GM18951 (cell line): ENCODE results near the gene CDK5RAP1.

Experiments used
- POLR2A ChIP-seq: IDR thresholded peaks from 4 replicates; pipeline ENCODE4 v1.6.1; 2011; ENCODE audit warnings: mild to moderate bottlenecking; ENCODE audit not compliant: insufficient read length, insufficient read depth; ENCODE audit errors: extremely low read depth
- in situ Hi-C: fragments of 300-500 bp; cut with MboI; formaldehyde crosslinking; loops from one replicate; pipeline ENCODE4 v1.12.0; 2022; ENCODE audit warnings: low sequenced_read_pairs, mixed read lengths, inconsistent platforms; ENCODE audit not compliant: unreplicated experiment

Gene CDK5RAP1

GRCh38 chr20:33388268-33388667, 13.1 kb downstream of the CDK5RAP1 start:
- no peak for TF ChIP-seq POLR2A
- in situ Hi-C loops, result no loop called here

GRCh38 chr20:33387177-33387576, 14.1 kb downstream of the CDK5RAP1 start:
- in situ Hi-C loops, result no loop called here
- no peak for TF ChIP-seq POLR2A

GRCh38 chr20:33386673-33387072, 14.6 kb downstream of the CDK5RAP1 start:
- no peak for TF ChIP-seq POLR2A
- in situ Hi-C loops, result no loop called here

- no peak for TF ChIP-seq POLR2A
- in situ Hi-C loops, result no loop called here
Measured at GRCh38 chr20:33377366-33377765, 24.0 kb downstream of the CDK5RAP1 start.

GRCh38 chr20:33373735-33374605, 27.3 kb downstream of the CDK5RAP1 start:
- in situ Hi-C loops, result no loop called here
- no peak for TF ChIP-seq POLR2A

GRCh38 chr20:33372993-33373441, 28.3 kb downstream of the CDK5RAP1 start:
- in situ Hi-C loops, result no loop called here
- no peak for TF ChIP-seq POLR2A

GRCh38 chr20:33370291-33370690, 31.0 kb downstream of the CDK5RAP1 start:
- in situ Hi-C loops, result no loop called here
- no peak for TF ChIP-seq POLR2A

GRCh38 chr20:33362898-33363297, 38.4 kb downstream of the CDK5RAP1 start:
- in situ Hi-C loops, result no loop called here
- TF ChIP-seq POLR2A, result no peak

GRCh38 chr20:33359399-33360261, 41.7 kb downstream of the CDK5RAP1 start:
- no peak for TF ChIP-seq POLR2A

GRCh38 chr20:33353013-33353402, 48.3 kb downstream of the CDK5RAP1 start:
- TF ChIP-seq POLR2A, result no peak
- in situ Hi-C loops, result no loop called here

More at GRCh38 chr20:33359399-33360261, 41.7 kb downstream of the CDK5RAP1 start:
- in situ Hi-C loops, result no loop called here

GRCh38 chr20:33352258-33353012, 48.9 kb downstream of the CDK5RAP1 start:
- in situ Hi-C loops, result no loop called here
- TF ChIP-seq POLR2A, result no peak

GRCh38 chr20:33351696-33352095, 49.6 kb downstream of the CDK5RAP1 start:
- in situ Hi-C loops, result no loop called here
- TF ChIP-seq POLR2A, result no peak

GRCh38 chr20:33349493-33349892, 51.8 kb downstream of the CDK5RAP1 start:
- TF ChIP-seq POLR2A, result no peak
- in situ Hi-C loops, result no loop called here
